CD4-positive, alpha-beta T cell treated with Interleukin-6 at 100 ng/mL for 8 hours (primary cell): ENCODE measurements around the gene PTPRJ.

ENCODE experiments used
- DNase-seq: peaks from one replicate; pipeline ENCODE4 v3.0.0-alpha.2; 2020; ENCODE audit warnings: mixed read lengths, low spot score

PTPRJ gene

DNA sequence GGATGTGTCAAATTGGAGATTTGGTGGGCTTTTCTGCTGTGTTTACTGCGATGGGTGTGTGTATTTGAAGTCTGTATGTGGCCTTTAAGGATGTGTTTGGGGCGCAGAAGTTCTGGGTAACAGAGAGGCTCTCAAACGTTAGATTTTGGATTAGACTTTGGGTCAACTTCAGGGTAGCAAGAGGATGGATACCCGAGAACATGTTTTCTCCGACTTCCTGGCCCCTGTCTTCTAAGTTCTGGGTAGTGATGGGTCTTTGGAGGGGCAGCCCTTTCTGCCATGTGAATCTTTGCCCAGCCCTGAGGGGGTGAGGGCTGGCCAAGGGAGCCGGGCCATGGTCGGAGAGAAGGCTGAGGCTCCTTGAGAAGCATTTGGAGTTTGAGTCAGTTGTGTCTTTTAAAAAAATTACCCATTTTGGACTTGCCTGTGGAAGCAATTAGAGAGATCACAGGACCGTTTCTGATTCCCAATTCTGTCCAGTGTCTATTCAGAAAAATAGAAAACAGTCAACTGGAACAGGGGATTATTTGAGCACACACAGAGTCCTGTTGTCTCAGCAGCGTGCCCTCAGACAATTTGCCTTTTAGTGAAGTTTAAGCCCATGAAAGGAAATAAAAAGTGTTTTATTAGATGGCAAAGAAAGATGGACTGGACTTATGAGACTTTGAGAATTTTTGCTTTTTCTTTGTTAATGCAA is 114.4 kb downstream of the PTPRJ start:
- DNase-seq, result no peak

DNA sequence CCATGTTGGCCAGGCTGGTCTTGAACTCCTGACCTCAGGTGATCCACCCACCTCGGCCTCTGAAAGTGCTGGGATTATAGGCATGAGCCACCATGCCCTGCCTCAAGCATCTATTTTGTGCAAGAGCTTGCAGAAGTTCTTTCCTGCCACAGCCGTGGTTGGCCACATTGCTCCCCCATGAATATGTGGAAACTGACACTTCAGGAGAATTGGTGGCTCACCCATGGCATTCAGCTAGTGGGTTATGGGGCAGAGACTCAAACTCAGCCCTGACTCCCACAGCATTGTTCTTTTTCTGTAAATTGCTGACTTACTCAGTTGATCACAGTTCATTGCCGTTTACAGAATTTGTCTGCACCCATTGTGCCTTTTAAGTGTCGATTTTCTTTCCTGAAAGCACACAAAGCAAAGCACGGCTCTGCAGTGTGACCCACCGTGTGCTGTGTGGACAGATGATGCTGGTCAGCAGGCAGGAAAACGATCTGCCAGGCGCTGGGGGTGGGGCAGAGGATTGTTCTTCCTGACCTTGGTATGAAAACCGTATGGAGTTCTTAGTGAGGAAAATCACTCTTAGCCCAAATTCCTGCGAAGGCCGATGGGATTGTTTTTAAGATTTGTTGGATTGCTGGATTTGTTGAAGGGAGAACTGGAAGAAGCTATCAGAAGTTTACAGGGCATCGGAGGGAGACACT is 115.6 kb downstream of the PTPRJ start:
- DNase-seq, result no peak

DNA sequence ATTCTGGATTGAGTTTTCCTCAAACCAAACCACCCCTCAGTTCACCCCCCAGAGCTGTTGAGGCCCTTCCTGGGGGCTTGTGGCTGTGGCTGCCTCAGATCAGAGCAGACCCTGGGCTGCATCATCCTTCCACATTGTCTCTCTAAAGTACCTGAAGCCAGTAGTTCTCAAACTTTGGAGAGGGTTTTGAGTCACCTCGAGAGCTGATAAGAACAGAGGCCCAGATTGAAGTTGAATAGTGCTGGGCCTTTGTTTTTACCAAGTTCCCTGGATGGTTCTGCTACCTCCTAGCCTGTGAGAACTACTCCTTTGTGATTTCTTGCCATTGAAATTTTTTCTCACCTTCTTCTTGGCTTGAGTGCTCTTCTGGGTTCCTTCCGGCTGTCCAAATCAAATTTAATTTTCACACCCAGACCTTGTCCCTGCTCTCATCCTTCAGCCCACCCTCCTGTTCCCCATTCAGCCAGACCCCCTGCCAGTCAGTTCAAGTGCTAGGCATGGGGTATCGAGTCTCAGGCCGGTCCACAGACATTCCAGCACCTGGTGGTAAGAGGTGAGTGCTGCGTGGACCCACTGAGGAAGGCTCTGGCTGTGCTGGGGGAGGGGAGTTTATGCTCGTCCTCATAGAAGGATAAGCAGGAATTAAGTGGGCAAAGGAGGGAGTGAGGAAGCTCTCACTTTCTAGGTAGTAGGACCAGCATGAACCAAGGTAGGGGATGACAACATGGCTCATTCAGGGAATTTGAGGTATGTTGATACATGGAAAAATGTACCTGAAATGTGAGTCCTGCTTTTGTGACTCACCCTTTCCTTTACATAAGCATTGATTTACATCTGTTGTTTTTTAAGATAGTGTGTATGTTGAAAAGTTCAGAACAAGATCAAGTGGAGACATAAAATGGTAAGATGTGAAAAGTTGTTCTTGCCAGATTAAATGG is 116.5 kb downstream of the PTPRJ start:
- no peak for DNase-seq

DNA sequence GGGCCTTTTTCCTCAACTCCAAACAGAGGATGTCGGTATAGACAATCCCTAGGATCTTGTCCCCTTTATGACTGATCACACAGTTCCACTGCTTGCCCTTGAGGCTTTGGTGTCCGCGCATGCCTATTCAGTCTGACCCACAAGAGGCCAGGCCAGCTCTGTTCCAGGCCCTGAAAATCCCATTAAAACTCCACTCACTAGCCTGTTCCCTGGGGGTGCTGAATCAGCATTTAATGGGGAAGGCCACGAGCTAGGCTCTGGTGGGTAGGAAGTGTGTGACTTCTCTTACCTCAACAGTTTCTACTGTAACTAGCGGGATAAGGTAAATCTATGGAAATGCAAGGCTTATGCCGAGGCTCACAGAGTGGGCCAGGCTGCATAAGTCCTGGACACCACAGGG is 117.7 kb downstream of the PTPRJ start:
- no peak for DNase-seq

DNA sequence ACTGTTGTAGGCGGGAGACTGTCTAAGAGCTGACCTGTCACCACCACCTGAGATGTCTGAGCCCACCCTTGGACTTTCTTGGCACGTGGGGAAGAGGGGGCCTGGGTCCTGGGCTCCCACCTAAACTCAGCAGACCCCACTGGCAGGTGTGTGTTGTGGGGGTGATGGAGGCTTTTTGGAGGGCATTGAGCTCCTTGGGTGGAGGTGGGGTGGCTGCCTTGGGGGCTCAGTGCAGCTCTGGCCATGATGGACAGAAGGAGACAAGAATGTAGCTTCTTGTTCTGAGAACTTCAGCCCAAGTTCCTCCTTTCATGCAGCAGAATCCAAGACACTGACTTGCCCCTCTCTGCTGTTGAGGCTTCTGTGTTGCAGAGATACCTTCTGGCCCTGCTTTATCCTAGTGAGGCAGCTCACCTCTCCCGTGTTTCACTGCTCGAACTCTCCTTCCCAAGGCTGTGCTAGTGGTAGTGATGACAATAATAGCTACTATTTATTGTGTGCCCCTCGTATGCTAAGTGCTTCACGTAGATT is 119.6 kb downstream of the PTPRJ start:
- DNase-seq, result no peak

DNA sequence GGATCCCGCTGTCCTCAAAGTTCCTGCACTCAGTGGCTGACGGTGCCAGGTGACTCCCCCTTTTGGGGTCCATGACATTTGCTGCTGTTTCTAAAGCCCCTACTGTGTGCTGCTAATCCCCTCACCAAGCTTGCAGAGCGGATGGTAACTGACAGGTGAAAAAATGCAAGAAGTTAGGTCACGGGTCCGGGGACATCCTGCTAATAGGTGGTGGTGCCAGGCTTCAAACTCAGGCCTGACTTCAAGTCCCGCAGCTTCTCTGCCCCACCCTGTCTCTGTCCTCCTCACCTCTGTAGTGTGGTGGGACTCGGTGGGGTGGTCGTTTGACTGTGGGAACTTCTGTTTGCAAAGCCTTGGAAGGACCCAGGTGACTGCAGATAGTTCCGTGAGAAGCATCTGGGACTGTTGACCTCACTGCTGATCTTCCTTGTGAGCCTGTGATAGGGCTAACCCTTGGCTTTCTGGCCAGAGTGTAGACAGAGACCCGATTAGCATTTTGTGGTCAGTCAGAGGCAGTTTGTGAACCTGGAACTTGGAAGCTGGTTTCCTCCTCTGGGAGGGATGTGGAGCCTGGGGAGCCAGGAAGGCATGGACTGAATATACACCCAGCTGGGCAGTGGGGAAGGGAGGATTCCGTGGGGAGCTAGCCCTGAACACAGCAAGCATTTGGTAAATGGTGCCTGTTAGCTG is 120.8 kb downstream of the PTPRJ start:
- no peak for DNase-seq

DNA sequence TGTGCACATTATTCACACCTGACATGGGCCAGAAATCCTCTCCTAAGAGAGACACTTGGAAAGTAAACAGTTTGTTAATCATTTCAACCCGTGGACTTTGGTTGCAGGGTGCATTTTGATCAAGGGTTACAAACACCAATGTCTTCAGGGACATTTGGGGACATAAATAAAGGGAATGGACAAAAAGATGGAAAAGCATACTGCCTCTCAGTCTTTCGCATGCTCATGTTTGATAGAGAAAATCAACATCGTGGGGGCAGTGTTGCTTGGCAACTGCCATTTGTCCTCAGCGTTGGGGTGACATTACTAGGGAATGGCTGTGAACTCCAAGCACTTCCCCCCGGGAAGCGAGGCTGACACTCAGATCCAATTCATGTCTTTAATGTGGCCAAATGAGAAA is 121.6 kb downstream of the PTPRJ start:
- no peak for DNase-seq

DNA sequence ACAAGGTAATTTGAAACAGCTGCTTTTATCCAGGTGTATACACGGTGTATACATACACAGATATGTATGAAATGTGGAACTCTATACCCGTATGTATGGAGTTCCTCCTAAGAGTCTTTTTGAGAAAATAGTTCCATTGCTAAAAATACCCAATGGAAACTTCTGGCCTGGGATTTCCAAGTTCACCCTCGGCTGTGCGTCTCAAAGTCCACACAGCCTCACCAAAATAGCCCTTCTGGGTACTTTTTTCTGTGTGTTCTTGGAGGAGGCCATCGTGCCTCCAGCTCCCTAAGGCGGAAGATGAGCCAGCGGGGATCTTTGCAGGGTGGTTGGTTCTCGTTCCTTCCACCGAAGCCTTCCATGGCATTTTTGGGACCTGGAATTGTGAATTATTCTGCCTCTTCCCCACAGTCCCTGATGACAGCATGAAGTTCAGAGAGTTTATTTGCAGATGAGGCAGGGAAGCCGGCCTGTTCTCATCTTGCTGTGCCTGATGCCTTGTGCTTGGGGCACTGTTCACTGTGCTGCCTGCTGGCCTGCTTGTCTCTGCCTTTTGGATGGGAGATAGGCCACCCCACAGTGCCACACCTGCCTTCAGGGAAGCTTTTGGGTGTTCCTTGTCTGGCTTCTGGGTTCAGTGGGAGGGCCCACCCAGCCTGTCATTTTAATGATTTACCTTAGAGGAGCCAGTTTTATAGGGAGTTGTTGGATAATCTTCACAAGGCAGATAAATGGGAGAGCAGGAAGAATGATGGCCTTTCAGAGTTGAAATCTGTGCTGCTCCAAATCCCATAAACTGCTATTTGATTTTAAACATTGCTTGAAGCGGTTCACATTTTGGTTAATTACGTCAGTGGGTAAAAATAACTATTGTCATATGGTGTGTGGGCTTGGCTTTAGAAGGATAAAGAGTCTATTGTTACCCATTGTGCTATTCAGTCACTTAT is 123.5 kb downstream of the PTPRJ start:
- no peak for DNase-seq

DNA sequence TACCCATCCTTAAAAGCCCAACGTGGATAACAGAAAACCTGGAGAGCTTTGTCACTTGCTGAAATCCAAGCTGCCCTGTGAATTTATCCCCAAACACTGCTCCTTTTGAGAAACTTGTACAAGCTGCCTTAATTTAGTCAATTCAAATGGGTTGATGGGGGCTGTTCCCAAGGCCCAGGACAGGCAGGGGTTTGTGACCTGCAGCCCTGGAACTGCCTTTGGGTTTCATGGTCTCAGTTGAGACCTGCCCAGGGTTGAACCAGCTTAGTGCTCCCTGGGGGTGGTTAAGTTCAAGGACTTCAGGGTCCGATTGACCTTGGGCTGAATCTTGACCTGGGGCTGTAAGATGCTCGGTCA is 124.2 kb downstream of the PTPRJ start:
- no peak for DNase-seq

DNA sequence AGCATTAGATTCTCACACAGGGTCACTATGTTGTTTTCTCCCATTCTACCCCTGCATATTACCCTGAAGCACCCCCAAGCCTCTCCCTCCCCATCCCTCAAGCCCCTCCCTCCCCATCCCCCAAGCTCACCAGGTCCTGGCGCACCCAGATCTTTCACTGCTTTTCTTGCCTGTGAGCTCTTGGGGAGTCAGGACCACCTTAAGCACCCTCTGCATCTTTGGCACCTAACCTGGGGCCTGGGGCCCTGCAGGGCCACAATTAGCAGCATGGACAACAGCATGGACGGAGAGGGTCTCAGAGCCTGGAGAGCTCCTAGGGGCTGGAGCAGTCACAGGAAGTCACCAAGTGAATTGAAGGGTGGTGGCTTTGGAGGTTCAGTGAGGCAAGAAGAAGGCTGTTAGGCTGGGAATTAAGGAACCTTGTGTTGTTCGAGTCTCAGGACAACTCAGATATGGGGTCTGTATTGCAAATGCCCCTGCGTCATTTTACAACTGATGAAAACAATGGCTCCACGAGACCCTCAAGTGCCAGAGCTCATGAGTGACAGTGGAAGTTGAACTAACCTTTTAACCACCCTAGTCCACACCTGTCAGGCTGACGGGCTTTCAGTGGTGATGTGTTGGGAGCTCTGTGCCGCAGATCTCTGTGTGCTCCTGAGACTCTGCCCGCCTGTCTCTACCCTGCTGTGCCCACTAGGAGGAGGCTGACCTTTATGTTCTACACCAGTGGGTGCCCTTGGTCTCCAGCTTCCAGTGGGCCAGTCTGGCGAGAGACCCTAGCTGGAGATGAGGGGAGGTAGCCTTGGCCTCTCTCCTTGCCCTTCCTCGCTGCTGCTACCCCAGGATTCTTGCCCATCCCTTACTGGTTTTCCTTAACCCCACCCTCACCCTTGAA is 125.0 kb downstream of the PTPRJ start:
- no peak for DNase-seq

DNA sequence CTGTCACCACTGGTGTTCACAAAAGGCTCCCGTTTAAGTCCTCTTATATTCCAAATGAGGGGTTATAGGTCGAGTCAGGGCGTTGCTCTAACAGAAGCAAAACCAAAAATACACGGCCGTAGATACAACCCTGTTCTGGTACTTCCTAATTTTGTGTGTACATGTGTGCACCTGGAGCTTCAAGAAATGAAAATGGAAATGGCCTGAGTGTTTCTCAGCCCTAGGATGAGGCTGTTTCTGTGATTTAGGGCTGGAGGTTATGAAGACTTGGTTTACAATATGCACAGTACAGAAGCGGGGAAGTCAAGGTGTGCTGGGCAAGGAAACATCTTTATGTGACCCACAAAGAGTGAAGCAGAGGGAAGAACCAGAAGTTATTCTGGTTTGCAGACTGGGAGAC is 125.8 kb downstream of the PTPRJ start:
- DNase-seq, result no peak

DNA sequence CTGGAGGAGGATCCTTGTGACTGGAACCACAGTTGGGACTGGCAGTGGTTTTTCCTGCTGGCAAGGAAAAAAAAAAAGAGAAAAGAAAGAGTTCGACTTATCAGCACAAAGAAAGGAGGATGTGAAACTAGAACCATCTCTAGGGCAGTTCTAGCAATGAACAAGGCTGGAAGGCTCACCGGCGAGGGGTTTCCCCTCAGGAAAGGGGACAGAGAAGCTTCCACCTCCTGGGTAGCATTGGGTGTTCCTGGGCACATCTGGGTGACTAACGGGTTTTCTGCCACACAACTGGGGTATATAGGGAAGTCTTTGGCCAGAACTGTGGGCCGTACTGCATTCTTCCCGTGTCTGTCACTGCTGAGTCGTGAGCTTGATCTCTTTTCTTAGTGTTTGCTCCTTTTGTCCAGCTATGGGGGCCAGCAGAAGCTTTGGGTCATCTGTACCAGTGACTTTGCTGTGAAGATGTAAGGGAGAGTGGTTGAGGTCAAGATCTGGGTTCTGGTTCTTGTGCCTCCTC is 126.9 kb downstream of the PTPRJ start:
- DNase-seq, result peak; percentile 15

DNA sequence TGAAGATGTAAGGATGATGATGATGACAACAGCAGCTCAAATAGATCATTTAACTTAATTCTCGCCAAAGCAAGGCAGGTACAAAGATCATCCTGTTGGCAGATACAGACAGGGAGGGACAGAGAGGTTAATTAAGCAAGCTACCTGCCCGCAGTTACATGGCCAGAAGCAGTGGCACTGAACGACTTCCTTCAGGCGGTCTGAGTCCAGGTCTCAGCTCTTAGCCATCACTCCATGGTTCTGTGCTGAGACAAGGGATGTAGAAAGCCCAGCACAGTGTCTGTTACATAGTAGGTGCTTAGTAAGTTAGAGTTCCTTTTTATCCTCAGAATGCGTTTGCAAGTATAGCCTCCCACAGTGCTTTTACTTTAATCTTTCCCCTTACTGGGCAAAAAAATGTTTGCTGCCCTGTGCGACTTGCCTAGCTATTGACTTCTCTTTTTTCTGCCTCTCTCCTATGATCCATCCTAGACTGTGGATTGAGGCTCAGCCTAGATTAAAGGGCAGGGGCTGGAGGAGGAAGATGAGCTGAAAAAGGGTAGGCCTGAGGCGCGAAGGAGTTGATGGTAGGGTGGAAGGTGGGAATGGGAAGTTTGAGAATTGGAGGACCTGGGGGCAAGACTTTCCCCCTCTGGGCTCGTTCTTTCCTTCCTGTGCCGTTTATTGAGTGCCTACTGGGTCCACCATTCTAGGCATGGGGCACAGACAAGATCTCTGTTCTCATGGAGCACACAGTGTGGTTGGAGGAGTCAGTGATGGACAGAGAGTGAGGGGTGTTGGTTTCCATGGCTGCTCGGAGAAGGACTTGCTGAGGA is 128.1 kb downstream of the PTPRJ start:
- no peak for DNase-seq

DNA sequence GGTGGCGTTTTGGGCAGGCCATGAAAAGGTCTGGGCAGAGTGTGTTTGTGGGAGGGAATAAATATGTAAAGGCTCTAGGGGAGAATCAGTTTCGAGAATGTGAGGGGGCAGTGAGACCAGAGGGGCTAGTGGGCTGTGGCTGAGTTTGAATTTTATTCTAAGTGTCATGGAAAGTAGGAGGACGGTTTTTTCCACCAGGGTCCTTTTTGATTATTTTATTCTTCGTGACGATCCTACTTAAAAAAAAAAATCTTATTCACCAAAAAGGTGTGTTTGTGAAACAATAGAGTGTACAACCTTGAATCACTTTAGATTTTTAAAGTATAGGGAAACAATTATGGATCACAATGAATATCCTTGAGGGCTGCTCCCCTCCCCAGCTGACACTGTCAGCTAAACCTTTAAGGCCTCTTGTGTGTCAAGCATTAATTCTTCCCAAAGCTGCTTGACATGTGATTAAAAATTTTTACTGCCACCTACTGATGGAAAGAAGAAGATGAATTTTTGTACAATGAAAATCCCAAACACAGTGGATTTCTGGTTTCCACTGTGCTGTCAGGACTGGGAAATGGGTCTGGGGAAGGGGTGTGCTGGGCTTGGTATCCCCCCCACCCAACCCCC is 128.8 kb downstream of the PTPRJ start:
- peak; percentile 30 for DNase-seq

DNA sequence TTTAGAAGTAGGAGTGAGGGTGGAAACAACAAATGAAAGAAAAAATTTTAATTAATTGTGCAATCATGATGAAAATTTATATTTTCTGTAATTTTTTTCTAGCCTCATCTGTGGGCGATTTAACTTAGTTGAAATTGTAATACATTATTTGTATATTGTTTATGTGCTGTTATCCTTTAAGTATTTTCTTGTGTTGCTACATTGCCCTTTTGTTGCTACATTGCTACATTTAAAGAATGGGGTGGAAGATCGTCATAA is 130.1 kb downstream of the PTPRJ start:
- no peak for DNase-seq

DNA sequence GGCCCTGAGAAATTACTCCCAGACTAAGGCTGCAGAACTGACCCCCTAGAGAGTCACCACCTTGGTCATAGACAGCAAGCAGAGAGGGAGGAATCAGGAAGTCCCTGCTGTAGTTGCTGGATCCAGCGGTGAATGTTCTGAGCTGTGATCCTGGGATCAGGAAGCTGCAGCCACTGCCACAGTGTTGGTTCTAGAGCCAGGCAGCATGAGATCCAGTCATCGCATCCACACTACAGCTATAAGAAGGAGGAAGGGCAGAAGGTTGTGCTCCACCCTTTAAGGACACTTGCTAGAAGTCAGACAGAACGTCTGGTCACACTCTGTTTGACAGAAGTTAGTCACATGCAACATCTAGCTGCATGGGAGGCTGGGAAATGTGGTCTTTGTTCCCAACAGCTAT is 131.5 kb downstream of the PTPRJ start:
- DNase-seq, result no peak

DNA sequence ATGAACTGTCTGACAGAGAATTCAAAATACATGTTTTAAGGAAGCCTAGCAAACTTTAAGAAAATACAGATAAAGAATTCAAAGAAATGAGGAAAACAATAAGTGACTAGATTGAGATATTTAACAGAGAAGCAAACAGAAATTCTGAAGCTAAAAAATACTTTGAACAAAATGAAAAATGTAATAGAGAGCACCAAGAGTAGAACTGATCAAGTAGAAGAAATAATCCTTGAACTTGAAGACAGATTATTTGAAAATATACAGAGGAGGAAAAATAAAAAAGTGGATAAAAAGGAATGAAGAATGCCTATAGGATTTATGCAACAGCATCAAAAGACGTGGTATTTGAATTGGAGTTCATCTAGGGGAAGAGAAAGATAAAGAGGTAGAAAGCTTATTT is 134.4 kb downstream of the PTPRJ start:
- DNase-seq, result no peak

DNA sequence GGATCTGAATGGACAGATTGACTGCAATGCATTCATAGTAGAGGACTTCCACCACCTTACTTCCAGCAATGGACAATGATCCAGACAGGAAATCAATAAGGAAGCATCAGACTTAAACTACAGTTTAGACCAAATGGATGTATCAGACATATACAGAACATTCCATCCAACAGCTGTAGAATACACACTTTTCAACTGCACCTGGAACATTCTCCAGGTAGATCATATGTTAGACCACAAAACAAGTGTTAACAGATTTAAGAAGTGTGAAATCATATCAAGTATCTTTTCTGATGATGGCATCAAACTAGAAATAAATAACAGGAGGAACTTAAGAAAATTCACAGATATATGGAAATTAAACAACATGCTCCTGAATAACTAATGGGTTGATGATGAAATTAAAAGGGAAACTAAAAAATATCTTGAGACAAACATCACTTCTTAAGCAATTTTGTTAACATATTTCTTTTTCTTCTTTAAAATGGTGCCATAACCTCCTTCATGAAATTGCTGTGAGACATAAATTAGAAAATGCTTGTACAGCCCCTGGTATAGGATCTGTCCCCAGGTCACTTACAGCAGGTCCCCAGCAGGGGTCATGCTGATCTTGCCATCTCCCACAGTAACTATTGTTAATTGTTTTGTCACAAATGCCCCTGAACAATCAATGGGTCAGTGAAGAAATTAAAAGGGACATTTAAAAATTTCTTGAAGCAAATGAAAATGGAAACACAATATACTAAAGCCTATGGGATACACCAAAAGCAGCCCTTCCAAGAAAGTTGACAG is 136.3 kb downstream of the PTPRJ start:
- DNase-seq, result no peak
